ENCODE measurements around the gene MYO15A. TPM values are rescaled to one million over a fixed set of nuclear protein-coding genes. Genes with fewer than 3 reads are reported as not detected.

The MYO15A gene
- total RNA-seq, 1 donor from 2014 or later = 6.1 TPM

GRCh38 chr17:18166894-18167293, 58.3 kb downstream of the MYO15A start:
- Histone ChIP-seq H3K27me3 (no peaks in the 10 kb centered on the region), H3K36me3 (no peaks in the 10 kb centered on the region), H3K4me3 (no peak overlapping the region), H3K27ac (no peak overlapping the region), H3K4me1 (no peaks in the 10 kb centered on the region), H3K9me3 (no peaks in the 10 kb centered on the region)
- TF ChIP-seq, protein P1, sequence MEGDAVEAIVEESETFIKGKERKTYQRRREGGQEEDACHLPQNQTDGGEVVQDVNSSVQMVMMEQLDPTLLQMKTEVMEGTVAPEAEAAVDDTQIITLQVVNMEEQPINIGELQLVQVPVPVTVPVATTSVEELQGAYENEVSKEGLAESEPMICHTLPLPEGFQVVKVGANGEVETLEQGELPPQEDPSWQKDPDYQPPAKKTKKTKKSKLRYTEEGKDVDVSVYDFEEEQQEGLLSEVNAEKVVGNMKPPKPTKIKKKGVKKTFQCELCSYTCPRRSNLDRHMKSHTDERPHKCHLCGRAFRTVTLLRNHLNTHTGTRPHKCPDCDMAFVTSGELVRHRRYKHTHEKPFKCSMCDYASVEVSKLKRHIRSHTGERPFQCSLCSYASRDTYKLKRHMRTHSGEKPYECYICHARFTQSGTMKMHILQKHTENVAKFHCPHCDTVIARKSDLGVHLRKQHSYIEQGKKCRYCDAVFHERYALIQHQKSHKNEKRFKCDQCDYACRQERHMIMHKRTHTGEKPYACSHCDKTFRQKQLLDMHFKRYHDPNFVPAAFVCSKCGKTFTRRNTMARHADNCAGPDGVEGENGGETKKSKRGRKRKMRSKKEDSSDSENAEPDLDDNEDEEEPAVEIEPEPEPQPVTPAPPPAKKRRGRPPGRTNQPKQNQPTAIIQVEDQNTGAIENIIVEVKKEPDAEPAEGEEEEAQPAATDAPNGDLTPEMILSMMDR (IDR thresholded peaks at IDR 0.05) = no peak
- no peak for TF ChIP-seq POLR2A (IDR thresholded peaks at IDR 0.05)
- no peak for TF ChIP-seq POLR2AphosphoS5 (IDR thresholded peaks at IDR 0.05; ENCODE audit: insufficient read depth in 1 of 2, low read depth in 1 of 2)
- intact Hi-C loops (cut with DNase I) = no loop called here
- no peak for DNase-seq (ENCODE audit: extremely low spot score in 2 of 2)

GRCh38 chr17:18167421-18167820, 58.9 kb downstream of the MYO15A start:
- H3K4me3 ChIP-seq = no peak overlapping the region
- intact Hi-C loops (cut with DNase I) = no loop called here
- no peaks in the 10 kb centered on the region for H3K27me3 ChIP-seq
- TF ChIP-seq, protein P1 (IDR thresholded peaks at IDR 0.05) = no peak
- TF ChIP-seq POLR2A (IDR thresholded peaks at IDR 0.05) = no peak
- no peak for TF ChIP-seq POLR2AphosphoS5 (IDR thresholded peaks at IDR 0.05; ENCODE audit: insufficient read depth in 1 of 2, low read depth in 1 of 2)
- H3K27ac ChIP-seq = no peak overlapping the region
- no peaks in the 10 kb centered on the region for H3K36me3 ChIP-seq
- no peaks in the 10 kb centered on the region for H3K9me3 ChIP-seq
- DNase-seq (ENCODE audit: extremely low spot score in 2 of 2) = no peak
- no peaks in the 10 kb centered on the region for H3K4me1 ChIP-seq

GRCh38 chr17:18172531-18173278, 64.1 kb downstream of the MYO15A start:
- DNase-seq (ENCODE audit: extremely low spot score in 2 of 2) = no peak
- Histone ChIP-seq H3K4me1 (no peaks in the 10 kb centered on the region), H3K36me3 (no peaks in the 10 kb centered on the region), H3K27ac (no peak overlapping the region), H3K27me3 (no peaks in the 10 kb centered on the region), H3K4me3 (no peak overlapping the region), H3K9me3 (no peaks in the 10 kb centered on the region)
- intact Hi-C loops (cut with DNase I) = no loop called here
- TF ChIP-seq POLR2A (IDR thresholded peaks at IDR 0.05) (no peak), POLR2AphosphoS5 (IDR thresholded peaks at IDR 0.05; ENCODE audit: insufficient read depth in 1 of 2, low read depth in 1 of 2) (no peak)
- TF ChIP-seq, protein P1 (IDR thresholded peaks at IDR 0.05) = no peak

GRCh38 chr17:18173740-18174139, 65.2 kb downstream of the MYO15A start:
- H3K4me1 ChIP-seq = no peaks in the 10 kb centered on the region
- no peaks in the 10 kb centered on the region for H3K27me3 ChIP-seq
- H3K27ac ChIP-seq = no peak overlapping the region
- intact Hi-C loops (cut with DNase I) = no loop called here
- DNase-seq (ENCODE audit: extremely low spot score in 2 of 2) = no peak
- H3K36me3 ChIP-seq = no peaks in the 10 kb centered on the region
- H3K9me3 ChIP-seq = no peaks in the 10 kb centered on the region
- TF ChIP-seq POLR2AphosphoS5 (IDR thresholded peaks at IDR 0.05; ENCODE audit: insufficient read depth in 1 of 2, low read depth in 1 of 2) (no peak), POLR2A (IDR thresholded peaks at IDR 0.05) (no peak)
- TF ChIP-seq, protein P1 (IDR thresholded peaks at IDR 0.05) = no peak
- no peak overlapping the region for H3K4me3 ChIP-seq

DNA sequence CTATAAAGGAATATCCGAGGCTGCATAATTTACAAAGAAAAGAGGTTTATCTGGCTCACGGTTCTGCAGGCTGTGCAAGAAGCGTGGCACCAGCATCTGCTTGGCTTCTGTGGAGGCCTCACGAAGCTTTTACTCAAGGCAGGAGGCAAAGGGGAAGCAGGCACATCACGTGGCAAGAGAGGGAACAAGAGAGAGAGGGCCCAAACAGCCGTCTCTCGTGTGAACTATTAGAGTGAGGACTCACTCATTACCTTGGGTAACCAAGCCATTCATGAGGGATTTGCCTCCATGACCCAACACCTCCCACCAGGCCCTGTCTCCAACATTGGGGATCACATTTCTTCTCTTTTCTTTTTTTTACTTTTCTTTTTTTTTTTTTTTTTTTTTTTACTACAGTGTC, 67.6 kb downstream of the MYO15A start:
- no peak for DNase-seq (ENCODE audit: extremely low spot score in 2 of 2)
- intact Hi-C loops (cut with DNase I) = no loop called here
- TF ChIP-seq POLR2A (IDR thresholded peaks at IDR 0.05) (no peak), POLR2AphosphoS5 (IDR thresholded peaks at IDR 0.05; ENCODE audit: insufficient read depth in 1 of 2, low read depth in 1 of 2) (no peak)
- TF ChIP-seq, protein P1 (IDR thresholded peaks at IDR 0.05) = no peak
- H3K36me3 ChIP-seq = no peaks in the 10 kb centered on the region
- H3K4me1 ChIP-seq = peaks cover 3% of the 10 kb centered on the region
- H3K27ac ChIP-seq = no peak overlapping the region
- H3K27me3 ChIP-seq = no peaks in the 10 kb centered on the region
- no peaks in the 10 kb centered on the region for H3K9me3 ChIP-seq
- no peak overlapping the region for H3K4me3 ChIP-seq
